Suprapubic skin (tissue), 3 donors: ENCODE data around the gene FAF1.

Source experiments
- CTCF ChIP-seq, 2 donors: fragments of 200-600 bp in 1 of 2; fragments of 450-650 bp in 1 of 2; sonication (generic) in 1 of 2; IDR thresholded peaks; one replicate each; pipeline ENCODE4 v1.5.1; 2016 to 2019; ENCODE audit warnings: antibody characterized with exemption in 2 of 2, mild to moderate bottlenecking in 1 of 2, moderate library complexity in 1 of 2
- EP300 ChIP-seq: sonication (generic); formaldehyde crosslinking; IDR thresholded peaks from one replicate; pipeline ENCODE4 v1.6.1; 2017; ENCODE audit warnings: antibody characterized with exemption
- POLR2A ChIP-seq, 2 donors: fragments of 450-650 bp; IDR thresholded peaks; one replicate each; pipeline ENCODE4 v1.6.1; 2017; ENCODE audit warnings: antibody characterized with exemption in 2 of 2, mild to moderate bottlenecking in 2 of 2, moderate library complexity in 2 of 2

- TF ChIP-seq CTCF (IDR thresholded peaks at IDR 0.05) (no peak), POLR2A (IDR thresholded peaks at IDR 0.05) (no peak), EP300 (no peak)
Observed at GRCh38 chr1:50975436-50975835, 15.4 kb upstream of the FAF1 start.
